Uterus (tissue), 2 donors: ENCODE results near the gene LRRN2.

Experiments used
- POLR2A ChIP-seq, 2 donors: fragments of 450-650 bp; IDR thresholded peaks; one replicate each; pipeline ENCODE4 v1.6.1; 2016; ENCODE audit warnings: antibody characterized with exemption in 2 of 2, mild to moderate bottlenecking in 1 of 2, moderate library complexity in 1 of 2
- TF ChIP-seq, protein P1 (sequence below), 4 experiments: fragments of 200-600 bp in 2 of 4; fragments of 450-650 bp in 2 of 4; sonication (generic) in 2 of 4; IDR thresholded peaks; one replicate each; pipeline ENCODE4 v1.5.1; 2016 to 2019; ENCODE audit warnings: antibody characterized with exemption in 4 of 4, mild to moderate bottlenecking in 2 of 4, moderate library complexity in 1 of 4

DNA sequence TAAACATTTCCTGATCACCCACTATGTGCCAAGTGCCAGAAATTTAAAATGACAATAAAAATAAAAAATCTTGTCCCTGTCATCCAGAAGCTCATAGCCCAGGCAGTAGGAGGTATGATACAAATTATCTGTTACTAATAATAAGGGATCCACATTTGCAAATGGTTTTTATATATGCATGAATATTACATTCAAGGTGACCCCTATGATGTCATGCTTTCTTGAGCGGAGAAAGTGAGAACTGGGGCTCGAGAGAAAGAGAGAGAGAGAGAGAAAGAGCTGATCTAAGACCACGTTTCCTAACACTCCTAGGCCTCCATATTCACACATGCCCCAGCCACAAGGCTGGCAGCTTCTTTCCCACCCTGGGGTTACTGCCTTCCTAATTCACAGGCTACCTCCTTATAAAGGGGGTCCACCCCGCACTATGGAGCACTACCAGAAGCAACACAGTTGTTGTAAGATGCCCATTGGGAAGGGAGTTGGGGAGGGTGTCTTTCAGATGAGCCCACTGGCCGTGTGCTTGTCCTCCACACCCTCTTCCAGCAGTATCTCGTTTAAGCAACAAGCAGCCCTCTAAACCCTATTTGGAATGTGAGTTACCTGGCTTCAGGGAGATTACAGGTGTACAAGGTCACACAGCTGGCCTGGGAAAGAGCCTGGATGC lies 28.8 kb upstream of the LRRN2 start:
- TF ChIP-seq POLR2A (IDR thresholded peaks at IDR 0.05), result no peak
- TF ChIP-seq, protein P1, sequence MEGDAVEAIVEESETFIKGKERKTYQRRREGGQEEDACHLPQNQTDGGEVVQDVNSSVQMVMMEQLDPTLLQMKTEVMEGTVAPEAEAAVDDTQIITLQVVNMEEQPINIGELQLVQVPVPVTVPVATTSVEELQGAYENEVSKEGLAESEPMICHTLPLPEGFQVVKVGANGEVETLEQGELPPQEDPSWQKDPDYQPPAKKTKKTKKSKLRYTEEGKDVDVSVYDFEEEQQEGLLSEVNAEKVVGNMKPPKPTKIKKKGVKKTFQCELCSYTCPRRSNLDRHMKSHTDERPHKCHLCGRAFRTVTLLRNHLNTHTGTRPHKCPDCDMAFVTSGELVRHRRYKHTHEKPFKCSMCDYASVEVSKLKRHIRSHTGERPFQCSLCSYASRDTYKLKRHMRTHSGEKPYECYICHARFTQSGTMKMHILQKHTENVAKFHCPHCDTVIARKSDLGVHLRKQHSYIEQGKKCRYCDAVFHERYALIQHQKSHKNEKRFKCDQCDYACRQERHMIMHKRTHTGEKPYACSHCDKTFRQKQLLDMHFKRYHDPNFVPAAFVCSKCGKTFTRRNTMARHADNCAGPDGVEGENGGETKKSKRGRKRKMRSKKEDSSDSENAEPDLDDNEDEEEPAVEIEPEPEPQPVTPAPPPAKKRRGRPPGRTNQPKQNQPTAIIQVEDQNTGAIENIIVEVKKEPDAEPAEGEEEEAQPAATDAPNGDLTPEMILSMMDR (IDR thresholded peaks at IDR 0.05), result no peak
